Activated naive CD8-positive, alpha-beta T cell (primary cell): Measurements from ENCODE around the gene TBC1D10A.
A peak's percentile ranks its signal among the peaks of the same experiment; 100 is the strongest.

Experiments
- H3K27ac Mint-ChIP-seq: one replicate; pipeline ENCODE4 v1.8.0; 2021; ENCODE audit warnings: mixed read lengths
- H3K27me3 Mint-ChIP-seq: one replicate; pipeline ENCODE4 v1.8.0; 2021; ENCODE audit warnings: mixed read lengths
- H3K36me3 Mint-ChIP-seq: one replicate; pipeline ENCODE4 v1.8.0; 2021; ENCODE audit warnings: mixed read lengths
- H3K4me1 Mint-ChIP-seq: one replicate; pipeline ENCODE4 v1.8.0; 2021; ENCODE audit warnings: low read depth, mixed read lengths
- H3K4me3 Mint-ChIP-seq: one replicate; pipeline ENCODE4 v1.8.0; 2021; ENCODE audit warnings: mild to moderate bottlenecking, mixed read lengths
- H3K9me3 Mint-ChIP-seq: one replicate; pipeline ENCODE4 v1.8.0; 2021; ENCODE audit warnings: low read depth, mixed read lengths

The TBC1D10A gene, protein sequence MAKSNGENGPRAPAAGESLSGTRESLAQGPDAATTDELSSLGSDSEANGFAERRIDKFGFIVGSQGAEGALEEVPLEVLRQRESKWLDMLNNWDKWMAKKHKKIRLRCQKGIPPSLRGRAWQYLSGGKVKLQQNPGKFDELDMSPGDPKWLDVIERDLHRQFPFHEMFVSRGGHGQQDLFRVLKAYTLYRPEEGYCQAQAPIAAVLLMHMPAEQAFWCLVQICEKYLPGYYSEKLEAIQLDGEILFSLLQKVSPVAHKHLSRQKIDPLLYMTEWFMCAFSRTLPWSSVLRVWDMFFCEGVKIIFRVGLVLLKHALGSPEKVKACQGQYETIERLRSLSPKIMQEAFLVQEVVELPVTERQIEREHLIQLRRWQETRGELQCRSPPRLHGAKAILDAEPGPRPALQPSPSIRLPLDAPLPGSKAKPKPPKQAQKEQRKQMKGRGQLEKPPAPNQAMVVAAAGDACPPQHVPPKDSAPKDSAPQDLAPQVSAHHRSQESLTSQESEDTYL

DNA sequence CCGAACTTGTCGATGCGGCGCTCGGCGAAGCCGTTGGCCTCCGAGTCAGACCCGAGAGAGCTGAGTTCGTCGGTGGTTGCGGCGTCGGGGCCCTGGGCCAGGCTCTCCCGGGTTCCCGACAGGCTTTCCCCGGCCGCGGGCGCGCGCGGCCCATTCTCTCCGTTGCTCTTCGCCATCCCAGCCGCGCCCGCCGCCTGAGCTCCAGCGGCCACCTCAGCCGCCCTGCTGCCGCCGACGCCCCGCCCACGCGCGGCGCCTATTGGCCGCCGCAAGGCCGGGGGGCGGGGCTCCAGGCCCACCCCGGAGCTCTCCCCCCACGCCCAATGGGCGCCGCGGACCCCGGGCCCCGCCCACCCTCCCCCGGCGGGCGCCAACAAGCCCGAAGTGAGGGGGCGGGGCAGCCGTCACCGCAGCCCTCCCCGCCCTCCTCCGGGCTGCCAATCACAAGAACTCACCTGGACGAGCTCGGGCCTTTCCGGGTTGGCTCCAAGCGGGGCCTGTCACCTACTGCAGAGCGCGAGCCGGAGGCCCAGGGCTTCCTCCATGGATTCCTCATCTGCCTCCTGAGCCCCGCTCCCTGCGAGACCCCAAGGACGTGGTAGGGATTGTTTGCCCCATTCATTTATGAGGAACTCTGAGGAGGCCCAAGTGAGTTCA, at the start of gene TBC1D10A:
Gene TBC1D10A, minus strand, starts transcription at position 236 of the 657 bp plus-strand sequence. Its CDS starts 60 bp downstream, at position 176.
- Mint-ChIP-seq H3K36me3 (peaks cover 3% of the 10 kb centered on the region), H3K9me3 (no peaks in the 10 kb centered on the region), H3K4me1 (peaks cover 48% of the 10 kb centered on the region), H3K27ac (peak within 1 kb of the TSS; percentile 91), H3K27me3 (no peaks in the 10 kb centered on the region), H3K4me3 (peak within 1 kb of the TSS; percentile 91)

DNA sequence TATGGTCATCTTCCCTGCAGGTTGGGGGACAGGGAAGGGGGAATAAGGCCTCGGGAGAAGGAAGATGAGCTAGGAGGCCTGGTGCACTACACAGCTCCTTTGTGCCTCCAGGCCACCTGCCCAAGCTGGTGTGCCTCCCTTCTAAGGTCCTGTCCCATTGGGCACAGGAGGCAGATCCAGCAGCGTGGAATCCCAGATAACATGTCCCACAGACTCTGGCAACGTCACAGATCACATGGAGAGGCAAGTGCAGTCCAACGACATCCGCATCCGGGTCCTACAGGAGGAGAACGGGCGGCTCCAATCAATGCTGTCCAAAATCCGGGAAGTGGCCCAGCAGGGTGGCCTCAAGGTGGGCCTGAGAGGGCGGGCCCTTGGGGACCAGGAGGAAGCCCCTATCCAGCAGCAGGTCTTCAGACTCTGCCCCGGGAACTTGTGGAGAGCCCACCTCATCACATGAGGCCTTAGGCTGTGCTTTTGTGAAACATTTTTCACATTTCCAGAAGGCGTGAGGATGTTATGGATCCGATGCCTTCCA, 48.6 kb upstream of the TBC1D10A start:
- H3K4me1 Mint-ChIP-seq = no peaks in the 10 kb centered on the region
- H3K27ac Mint-ChIP-seq = no peak overlapping the region
- H3K36me3 Mint-ChIP-seq = peaks cover 3% of the 10 kb centered on the region
- H3K27me3 Mint-ChIP-seq = no peaks in the 10 kb centered on the region
- H3K4me3 Mint-ChIP-seq = no peak overlapping the region
- H3K9me3 Mint-ChIP-seq = no peaks in the 10 kb centered on the region

DNA sequence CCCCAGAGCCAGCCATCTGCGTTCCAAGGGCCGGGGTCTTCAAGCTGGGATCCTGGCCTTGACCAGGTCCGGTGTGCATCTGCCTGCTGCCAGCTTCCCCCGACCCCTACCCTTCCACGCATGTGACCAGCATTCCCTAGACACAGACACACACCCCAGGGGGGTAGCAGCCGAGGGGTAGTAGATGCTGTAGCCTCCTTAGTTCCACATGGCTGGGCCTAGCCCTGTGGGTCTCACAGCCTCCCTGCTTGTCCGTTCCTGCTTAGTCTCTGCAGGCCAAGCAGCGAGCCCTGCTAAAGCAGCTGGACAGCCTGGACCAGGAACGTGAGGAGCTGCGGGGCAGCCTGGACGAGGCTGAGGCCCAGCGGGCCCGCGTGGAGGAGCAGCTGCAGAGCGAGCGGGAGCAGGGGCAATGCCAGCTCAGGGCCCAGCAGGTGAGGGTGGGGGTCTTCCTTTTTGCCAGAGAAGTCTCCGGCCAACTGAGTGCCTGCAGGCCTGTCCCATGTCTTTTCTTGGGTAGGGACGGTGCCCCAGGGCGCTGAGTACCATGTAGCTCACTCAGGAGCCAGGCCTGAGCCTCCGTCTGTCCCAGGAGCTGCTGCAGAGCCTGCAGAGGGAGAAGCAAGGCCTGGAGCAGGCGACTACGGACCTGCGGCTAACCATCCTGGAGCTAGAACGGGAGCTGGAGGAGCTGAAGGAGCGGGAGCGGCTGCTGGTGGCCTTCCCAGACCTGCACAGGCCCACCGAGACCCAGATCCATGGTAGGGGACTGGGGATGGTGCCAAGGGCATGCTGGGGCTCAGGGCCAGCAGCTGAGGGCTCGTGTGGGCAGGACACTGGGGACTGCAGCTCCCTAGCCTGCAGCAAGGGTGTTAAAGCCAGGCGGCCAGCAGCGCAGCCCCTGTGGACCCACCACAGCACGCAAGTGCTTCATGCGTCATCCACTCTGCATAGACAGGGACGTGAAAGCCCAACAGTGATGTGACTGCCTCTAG, 46.9 kb upstream of the TBC1D10A start:
- Mint-ChIP-seq H3K27me3 (no peaks in the 10 kb centered on the region), H3K4me3 (no peak overlapping the region), H3K4me1 (no peaks in the 10 kb centered on the region), H3K9me3 (no peaks in the 10 kb centered on the region), H3K36me3 (peaks cover 3% of the 10 kb centered on the region), H3K27ac (no peak overlapping the region)

DNA sequence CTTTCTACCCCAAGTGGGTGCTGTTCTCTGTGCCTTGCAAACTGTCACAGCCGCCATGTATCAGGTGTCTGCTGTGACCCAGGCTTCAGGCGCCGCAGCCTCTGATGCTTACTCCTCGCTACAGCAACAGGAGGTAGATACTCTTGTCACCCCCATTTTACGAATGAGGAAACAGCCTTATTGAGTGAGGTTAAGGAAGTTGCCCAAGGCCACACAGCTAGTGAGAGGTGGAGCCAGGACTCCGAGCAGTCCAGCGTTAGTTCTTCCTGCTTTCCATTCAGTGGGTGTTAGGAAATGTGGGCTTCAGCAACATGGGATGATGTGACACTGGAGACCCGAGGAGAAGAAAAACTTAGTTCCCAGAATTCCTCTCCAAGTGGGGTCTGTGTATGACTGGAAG, 46.2 kb upstream of the TBC1D10A start:
- Mint-ChIP-seq H3K27ac (no peak overlapping the region), H3K4me3 (no peak overlapping the region), H3K36me3 (peaks cover under 1% of the 10 kb centered on the region), H3K4me1 (no peaks in the 10 kb centered on the region), H3K9me3 (no peaks in the 10 kb centered on the region), H3K27me3 (no peaks in the 10 kb centered on the region)

DNA sequence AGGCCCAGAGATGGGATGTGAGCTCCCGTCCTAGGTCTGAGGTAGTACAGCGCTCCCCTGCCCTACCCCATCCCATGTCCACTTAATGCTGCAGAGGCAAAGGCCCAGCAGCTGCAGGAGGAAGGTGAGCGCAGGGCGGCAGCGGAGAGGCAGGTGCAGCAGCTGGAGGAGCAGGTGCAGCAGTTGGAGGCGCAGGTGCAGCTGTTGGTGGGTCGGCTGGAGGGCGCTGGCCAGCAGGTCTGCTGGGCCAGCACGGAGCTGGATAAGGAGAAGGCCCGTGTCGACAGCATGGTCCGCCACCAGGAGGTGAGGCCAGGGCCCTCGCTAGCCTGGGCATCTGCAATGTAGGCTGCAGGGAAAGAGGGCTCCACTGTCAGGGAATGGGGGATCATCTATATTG, 45.2 kb upstream of the TBC1D10A start:
- no peak overlapping the region for H3K27ac Mint-ChIP-seq
- no peaks in the 10 kb centered on the region for H3K27me3 Mint-ChIP-seq
- H3K9me3 Mint-ChIP-seq = no peaks in the 10 kb centered on the region
- H3K4me1 Mint-ChIP-seq = no peaks in the 10 kb centered on the region
- no peak overlapping the region for H3K4me3 Mint-ChIP-seq
- H3K36me3 Mint-ChIP-seq = no peaks in the 10 kb centered on the region

DNA sequence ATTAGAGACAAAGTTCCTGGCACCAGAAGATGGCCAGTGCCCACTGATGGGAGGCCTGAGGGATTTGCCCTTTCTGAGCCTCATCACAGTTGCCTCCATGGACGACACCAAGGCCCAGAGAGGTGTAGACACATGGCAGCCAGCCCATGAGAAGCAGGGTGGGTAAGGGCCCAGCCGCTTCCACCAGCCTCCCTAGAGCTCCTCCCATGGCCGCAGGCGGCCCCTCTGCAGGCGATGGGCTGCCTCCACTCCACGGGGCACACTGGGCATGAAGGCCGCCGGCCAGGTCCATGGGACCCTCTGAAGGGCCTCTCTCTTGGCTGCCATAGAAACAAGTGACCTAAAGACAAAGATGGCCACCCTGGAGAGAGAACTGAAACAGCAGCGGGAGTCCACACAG, 44.6 kb upstream of the TBC1D10A start:
- Mint-ChIP-seq H3K4me1 (no peaks in the 10 kb centered on the region), H3K27ac (no peak overlapping the region), H3K4me3 (no peak overlapping the region), H3K36me3 (peaks cover 3% of the 10 kb centered on the region), H3K9me3 (no peaks in the 10 kb centered on the region), H3K27me3 (no peaks in the 10 kb centered on the region)

DNA sequence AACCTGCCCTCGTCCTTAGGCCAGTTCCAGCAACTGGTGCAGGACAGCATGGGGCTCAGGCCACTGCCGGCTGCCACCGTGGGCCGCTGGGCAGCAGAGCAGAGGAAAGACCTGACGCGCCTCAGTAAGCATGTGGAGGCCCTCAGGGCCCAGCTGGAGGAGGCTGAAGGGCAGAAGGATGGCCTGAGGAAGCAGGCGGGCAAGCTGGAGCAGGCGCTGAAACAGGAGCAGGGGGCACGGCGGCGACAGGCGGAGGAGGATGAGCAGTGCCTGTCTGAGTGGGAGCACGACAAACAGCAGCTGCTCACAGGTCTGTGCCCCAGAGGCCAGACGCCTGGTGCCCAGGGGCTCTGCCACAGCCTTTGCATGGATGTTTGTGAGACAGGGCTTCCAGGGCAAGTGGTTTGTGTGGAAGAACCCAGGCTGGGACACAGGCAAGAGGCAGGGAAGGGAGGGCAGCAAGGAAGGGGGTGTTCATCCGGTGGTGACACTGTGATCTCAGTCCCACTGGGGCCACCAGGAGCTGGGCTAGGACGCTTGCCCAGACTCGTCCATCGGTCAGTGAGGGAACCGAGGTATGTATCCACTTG, 44.0 kb upstream of the TBC1D10A start:
- H3K27ac Mint-ChIP-seq = no peak overlapping the region
- H3K9me3 Mint-ChIP-seq = no peaks in the 10 kb centered on the region

DNA sequence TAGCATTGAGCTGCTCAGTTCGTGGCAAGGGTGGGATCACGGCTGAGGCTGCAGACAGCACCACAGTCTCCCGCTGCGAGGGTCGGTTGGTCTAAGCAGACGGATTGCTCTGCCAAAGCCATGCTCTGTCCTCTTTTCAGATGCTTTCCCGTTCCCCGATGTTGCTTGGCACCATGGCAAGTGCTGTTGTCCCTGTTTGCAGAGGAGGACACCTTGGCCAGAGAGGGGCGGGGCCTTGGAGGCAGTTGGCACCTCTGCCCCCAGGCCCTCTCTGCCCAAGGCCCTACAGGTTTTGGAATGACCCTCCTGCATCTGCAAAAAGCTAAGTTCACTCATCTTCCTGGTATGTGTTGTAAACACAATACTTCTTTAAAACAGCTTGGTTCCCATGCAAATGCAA, 41.7 kb upstream of the TBC1D10A start:
- no peaks in the 10 kb centered on the region for H3K27me3 Mint-ChIP-seq
- H3K4me1 Mint-ChIP-seq = no peaks in the 10 kb centered on the region
- H3K27ac Mint-ChIP-seq = no peak overlapping the region
- H3K36me3 Mint-ChIP-seq = peaks cover 4% of the 10 kb centered on the region
- no peaks in the 10 kb centered on the region for H3K9me3 Mint-ChIP-seq
- H3K4me3 Mint-ChIP-seq = no peak overlapping the region

More for the DNA sequence above, 44.0 kb upstream of the TBC1D10A start:
- Mint-ChIP-seq H3K4me3 (no peak overlapping the region), H3K4me1 (no peaks in the 10 kb centered on the region), H3K27me3 (no peaks in the 10 kb centered on the region), H3K36me3 (peaks cover 4% of the 10 kb centered on the region)

DNA sequence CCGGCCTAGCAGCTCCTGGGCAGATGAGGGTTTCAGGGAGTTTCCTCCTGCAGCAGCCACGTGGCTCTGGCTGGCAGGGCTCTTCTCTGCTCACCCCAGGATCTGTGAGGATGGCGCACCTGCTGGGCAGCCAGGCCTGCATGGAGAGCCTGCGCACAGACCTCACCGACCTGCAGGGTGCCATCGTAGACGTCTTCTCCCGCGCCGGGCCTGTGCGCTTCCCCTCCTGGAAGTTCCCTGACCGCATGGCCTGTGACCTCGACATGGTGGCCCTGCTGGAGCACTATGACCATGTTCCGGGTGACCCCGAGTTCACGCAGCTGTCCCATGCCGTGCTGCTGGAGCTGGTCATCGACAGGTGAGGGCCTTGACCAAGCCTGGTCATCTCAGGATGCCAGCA, 39.1 kb upstream of the TBC1D10A start:
- peaks cover 2% of the 10 kb centered on the region for H3K4me1 Mint-ChIP-seq
- H3K27ac Mint-ChIP-seq = no peak overlapping the region
- no peaks in the 10 kb centered on the region for H3K9me3 Mint-ChIP-seq
- peaks cover 6% of the 10 kb centered on the region for H3K36me3 Mint-ChIP-seq
- H3K4me3 Mint-ChIP-seq = no peak overlapping the region
- no peaks in the 10 kb centered on the region for H3K27me3 Mint-ChIP-seq

DNA sequence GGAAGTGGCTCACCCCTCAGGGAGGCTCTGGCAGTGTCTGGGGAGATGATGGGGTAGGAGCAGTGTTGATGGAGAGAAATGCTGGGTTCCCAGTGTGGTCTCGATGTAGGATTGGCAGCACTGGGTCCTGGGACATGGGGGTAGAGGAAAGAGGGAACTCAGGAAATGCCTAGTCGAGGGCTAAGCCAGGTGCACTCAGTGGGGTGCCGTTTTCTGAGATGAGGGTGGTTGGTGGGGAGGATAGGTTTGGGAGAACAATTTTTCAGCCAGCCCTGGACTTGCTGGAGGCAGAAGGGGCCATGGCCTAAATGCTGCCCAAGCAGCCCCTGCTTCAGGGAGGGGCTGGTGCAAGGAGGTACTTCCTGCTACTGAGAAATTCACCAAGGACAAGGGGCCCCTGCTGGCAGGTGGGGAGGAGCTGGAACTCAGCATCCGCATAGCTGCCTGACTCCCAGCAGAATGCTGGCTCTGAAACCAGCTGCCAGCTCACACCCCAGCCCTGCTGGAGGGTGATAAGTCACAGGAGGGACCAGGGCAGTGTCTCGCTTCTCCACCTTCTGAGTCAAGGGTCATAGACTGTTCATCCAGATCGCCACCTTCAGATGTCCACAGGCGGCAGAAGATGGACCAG, 36.0 kb upstream of the TBC1D10A start:
- H3K27ac Mint-ChIP-seq = no peak overlapping the region
- no peak overlapping the region for H3K4me3 Mint-ChIP-seq
- H3K27me3 Mint-ChIP-seq = no peaks in the 10 kb centered on the region
- H3K9me3 Mint-ChIP-seq = no peaks in the 10 kb centered on the region
- peaks cover 6% of the 10 kb centered on the region for H3K36me3 Mint-ChIP-seq
- H3K4me1 Mint-ChIP-seq = peaks cover 8% of the 10 kb centered on the region

DNA sequence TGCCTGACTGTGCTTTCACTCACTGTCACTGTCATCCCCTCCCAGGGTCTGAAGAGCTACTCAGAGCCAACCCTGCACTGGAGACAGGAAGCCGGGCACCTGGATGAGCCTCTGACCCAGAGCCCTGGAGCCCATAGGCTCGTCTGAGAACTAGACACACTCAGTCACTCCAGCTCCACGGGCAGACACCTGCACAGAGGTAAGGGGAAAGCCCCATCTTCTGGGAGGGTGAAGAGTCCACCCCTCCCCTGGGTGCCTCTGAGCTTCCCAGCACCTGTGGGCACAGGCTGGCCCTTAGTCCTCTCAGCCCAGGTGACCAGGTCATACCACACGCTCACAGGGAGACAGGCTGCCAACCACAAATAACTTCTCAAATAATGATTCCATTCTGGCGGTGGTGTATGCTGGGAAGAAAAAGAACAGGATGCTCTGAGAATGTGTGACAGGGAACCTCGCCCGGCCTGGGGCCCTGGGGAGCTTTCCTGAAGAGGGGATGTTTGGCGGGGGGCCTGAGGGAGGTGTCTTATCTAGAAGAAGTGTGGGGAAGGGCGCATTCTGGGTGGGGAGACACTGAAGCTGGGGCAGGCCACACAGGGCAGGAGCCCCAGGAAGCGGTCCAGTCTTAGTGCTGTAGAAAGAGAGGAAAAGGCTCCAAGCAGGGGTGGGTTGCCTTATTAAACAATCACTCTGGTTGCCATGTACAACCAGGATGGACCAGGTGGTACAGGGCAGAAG, 35.3 kb upstream of the TBC1D10A start:
- Mint-ChIP-seq H3K4me1 (peaks cover 11% of the 10 kb centered on the region), H3K27ac (no peak overlapping the region), H3K36me3 (peaks cover 6% of the 10 kb centered on the region), H3K9me3 (no peaks in the 10 kb centered on the region), H3K27me3 (no peaks in the 10 kb centered on the region), H3K4me3 (no peak overlapping the region)

DNA sequence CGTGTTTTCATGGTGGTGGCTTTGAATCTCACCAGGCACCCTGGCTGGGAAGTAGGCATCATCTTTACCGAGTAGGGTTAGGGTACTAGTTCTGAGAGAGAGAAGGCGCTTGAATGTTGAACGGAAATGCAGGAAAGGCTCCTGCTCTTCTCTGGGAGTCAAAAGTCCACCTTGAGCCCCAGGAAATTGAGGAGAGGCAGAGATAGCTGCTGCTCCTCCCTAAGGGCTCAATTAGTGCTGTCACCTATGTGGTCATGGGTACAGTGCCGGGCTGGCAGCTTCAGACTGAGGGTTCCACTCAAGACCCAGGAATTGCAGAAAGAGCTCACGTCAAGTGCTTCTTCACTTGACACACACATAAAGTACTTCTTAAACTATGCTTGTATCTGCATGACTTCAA, 31.8 kb upstream of the TBC1D10A start:
- peaks cover 9% of the 10 kb centered on the region for H3K36me3 Mint-ChIP-seq
- peak overlapping the region; percentile 13 for H3K4me3 Mint-ChIP-seq
- no peaks in the 10 kb centered on the region for H3K9me3 Mint-ChIP-seq
- peaks cover 38% of the 10 kb centered on the region for H3K4me1 Mint-ChIP-seq
- no peaks in the 10 kb centered on the region for H3K27me3 Mint-ChIP-seq
- H3K27ac Mint-ChIP-seq = no peak overlapping the region

DNA sequence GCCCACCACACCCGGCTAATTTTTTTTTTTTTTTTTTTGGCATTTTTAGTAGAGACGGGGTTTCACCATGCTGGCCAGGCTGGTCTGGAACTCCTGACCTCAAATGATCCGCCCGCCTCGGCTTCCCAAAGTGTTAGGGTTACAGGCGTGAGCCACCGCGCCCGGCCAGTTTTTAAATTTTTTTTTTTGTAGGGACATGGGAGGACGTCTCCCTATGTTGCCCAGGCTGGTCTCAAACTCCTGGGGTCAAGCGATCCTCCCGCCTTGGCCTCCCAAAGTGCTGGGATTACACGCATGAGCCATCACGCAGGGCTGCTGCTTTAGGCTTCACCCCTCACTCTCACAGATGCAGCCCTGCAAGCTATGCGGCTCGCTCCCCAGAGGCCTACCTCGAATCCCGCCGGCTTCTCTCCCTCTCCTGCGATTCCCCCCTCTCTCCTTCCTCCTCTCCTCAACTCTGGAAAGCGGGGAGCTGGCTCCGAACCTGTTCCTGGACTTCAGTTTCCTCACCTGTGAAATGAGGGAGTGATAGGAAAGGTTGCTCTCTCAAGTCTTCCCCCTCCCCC, 31.0 kb upstream of the TBC1D10A start:
- H3K4me3 Mint-ChIP-seq = peak overlapping the region; percentile 98
- H3K27me3 Mint-ChIP-seq = no peaks in the 10 kb centered on the region
- H3K27ac Mint-ChIP-seq = peak overlapping the region; percentile 50
- peaks cover 43% of the 10 kb centered on the region for H3K4me1 Mint-ChIP-seq
- peaks cover 9% of the 10 kb centered on the region for H3K36me3 Mint-ChIP-seq
- H3K9me3 Mint-ChIP-seq = no peaks in the 10 kb centered on the region
